ENCODE measurements around the gene LAMTOR3.

DNA sequence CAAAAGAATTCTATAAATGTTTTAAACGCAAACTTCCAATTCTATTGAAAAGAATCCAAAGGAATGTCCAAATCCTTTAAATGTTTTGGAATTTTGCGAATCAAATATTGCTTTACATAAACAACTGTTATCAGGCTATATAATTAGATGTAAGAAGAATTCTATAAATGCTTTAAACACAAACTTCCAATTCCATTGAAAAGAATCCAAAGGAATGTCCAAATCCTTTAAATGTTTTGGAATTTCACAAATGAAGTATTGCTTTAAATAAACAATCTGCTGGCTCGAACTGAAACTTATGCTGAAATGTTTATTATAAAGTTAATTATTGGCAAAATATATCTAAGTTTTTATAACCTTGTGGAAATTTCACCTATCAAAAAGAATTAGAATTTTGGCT is 61.5 kb downstream of the LAMTOR3 start:
- TF ChIP-seq POLR2A (IDR thresholded peaks at IDR 0.05), result no peak
- TF ChIP-seq POLR2AphosphoS5 (IDR thresholded peaks at IDR 0.05), result no peak
- TF ChIP-seq, protein P1, sequence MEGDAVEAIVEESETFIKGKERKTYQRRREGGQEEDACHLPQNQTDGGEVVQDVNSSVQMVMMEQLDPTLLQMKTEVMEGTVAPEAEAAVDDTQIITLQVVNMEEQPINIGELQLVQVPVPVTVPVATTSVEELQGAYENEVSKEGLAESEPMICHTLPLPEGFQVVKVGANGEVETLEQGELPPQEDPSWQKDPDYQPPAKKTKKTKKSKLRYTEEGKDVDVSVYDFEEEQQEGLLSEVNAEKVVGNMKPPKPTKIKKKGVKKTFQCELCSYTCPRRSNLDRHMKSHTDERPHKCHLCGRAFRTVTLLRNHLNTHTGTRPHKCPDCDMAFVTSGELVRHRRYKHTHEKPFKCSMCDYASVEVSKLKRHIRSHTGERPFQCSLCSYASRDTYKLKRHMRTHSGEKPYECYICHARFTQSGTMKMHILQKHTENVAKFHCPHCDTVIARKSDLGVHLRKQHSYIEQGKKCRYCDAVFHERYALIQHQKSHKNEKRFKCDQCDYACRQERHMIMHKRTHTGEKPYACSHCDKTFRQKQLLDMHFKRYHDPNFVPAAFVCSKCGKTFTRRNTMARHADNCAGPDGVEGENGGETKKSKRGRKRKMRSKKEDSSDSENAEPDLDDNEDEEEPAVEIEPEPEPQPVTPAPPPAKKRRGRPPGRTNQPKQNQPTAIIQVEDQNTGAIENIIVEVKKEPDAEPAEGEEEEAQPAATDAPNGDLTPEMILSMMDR (IDR thresholded peaks at IDR 0.05), result no peak
- no peak for TF ChIP-seq EP300 (IDR thresholded peaks at IDR 0.05)

All from gastroesophageal sphincter (tissue), 3 donors.